ENCODE results near the gene DLX2. TPM values are rescaled to one million over a fixed set of nuclear protein-coding genes. Genes with fewer than 3 reads are reported as not detected.
A peak's percentile ranks its signal among the peaks of the same experiment; 100 is the strongest.
"Not testable (repeated sequence)": the region's sequence is repeated elsewhere in the genome, so short reads cannot be mapped to it uniquely, and the experiment has no call there.

The DLX2 gene
- 0.36 and 0.59 TPM in 2 replicates for total RNA-seq

GRCh38 chr2:172102391-172103359 is at the start of gene DLX2:
TSS of gene DLX2 (minus strand) at chr2:172102900. CDS start at chr2:172102538, 362 bp downstream.
- no peaks in the 10 kb centered on the region for H4K20me1 ChIP-seq (ENCODE audit: insufficient read depth, low read length)
- H3K4me3 ChIP-seq (ENCODE audit: insufficient read depth, low read length): peak within 1 kb of the TSS; percentile 87
- no peaks in the 10 kb centered on the region for H3K27me3 ChIP-seq (ENCODE audit: insufficient read depth, low read length)
- peaks cover 24% of the 10 kb centered on the region for H3K79me2 ChIP-seq (ENCODE audit: insufficient read depth, low read length)
- H3K27ac ChIP-seq (ENCODE audit: low read depth, low read length): peak within 1 kb of the TSS; percentile 54
- DNase-seq (ENCODE audit: insufficient read length, low spot score, missing footprints): peak; percentile 98
- peak within 1 kb of the TSS; percentile 94 for H2AFZ ChIP-seq (ENCODE audit: low read length)
- H3K4me1 ChIP-seq (ENCODE audit: insufficient read depth, low read length): peaks cover 44% of the 10 kb centered on the region
- peak within 1 kb of the TSS; percentile 99 for H3K4me2 ChIP-seq (ENCODE audit: insufficient read depth, low read length)
- no peaks in the 10 kb centered on the region for H3K9me3 ChIP-seq (ENCODE audit: low read depth, low read length)
- H3K36me3 ChIP-seq (ENCODE audit: insufficient read depth, low read length): peaks cover 6% of the 10 kb centered on the region
- TF ChIP-seq CTCF (IDR thresholded peaks at IDR 0.05; ENCODE audit: extremely low read depth, low read depth, low read length): no peak

- Histone ChIP-seq H3K36me3 (ENCODE audit: insufficient read depth, low read length) (no peaks in the 10 kb centered on the region), H3K27ac (ENCODE audit: low read depth, low read length) (no peak overlapping the region), H3K27me3 (ENCODE audit: insufficient read depth, low read length) (peaks cover 6% of the 10 kb centered on the region), H3K4me2 (ENCODE audit: insufficient read depth, low read length) (peak overlapping the region; percentile 72), H4K20me1 (ENCODE audit: insufficient read depth, low read length) (no peaks in the 10 kb centered on the region), H3K9me3 (ENCODE audit: low read depth, low read length) (no peaks in the 10 kb centered on the region), H2AFZ (ENCODE audit: low read length) (peak overlapping the region; percentile 51), H3K79me2 (ENCODE audit: insufficient read depth, low read length) (no peaks in the 10 kb centered on the region), H3K4me1 (ENCODE audit: insufficient read depth, low read length) (no peaks in the 10 kb centered on the region), H3K4me3 (ENCODE audit: insufficient read depth, low read length) (peak overlapping the region; percentile 35)
- no peak for TF ChIP-seq CTCF (IDR thresholded peaks at IDR 0.05; ENCODE audit: extremely low read depth, low read depth, low read length)
- DNase-seq (ENCODE audit: insufficient read length, low spot score, missing footprints): peak; percentile 79
Observed at GRCh38 chr2:172147944-172148650, 45.4 kb upstream of the DLX2 start.

GRCh38 chr2:172143817-172144216 is 41.1 kb upstream of the DLX2 start:
- Histone ChIP-seq H4K20me1 (ENCODE audit: insufficient read depth, low read length) (no peaks in the 10 kb centered on the region), H3K27me3 (ENCODE audit: insufficient read depth, low read length) (peaks cover 6% of the 10 kb centered on the region), H3K4me2 (ENCODE audit: insufficient read depth, low read length) (no peak overlapping the region), H3K36me3 (ENCODE audit: insufficient read depth, low read length) (no peaks in the 10 kb centered on the region), H3K9me3 (ENCODE audit: low read depth, low read length) (no peaks in the 10 kb centered on the region), H3K27ac (ENCODE audit: low read depth, low read length) (no peak overlapping the region), H3K4me3 (ENCODE audit: insufficient read depth, low read length) (no peak overlapping the region), H3K79me2 (ENCODE audit: insufficient read depth, low read length) (no peaks in the 10 kb centered on the region), H2AFZ (ENCODE audit: low read length) (no peak overlapping the region), H3K4me1 (ENCODE audit: insufficient read depth, low read length) (no peaks in the 10 kb centered on the region)
- TF ChIP-seq CTCF (IDR thresholded peaks at IDR 0.05; ENCODE audit: extremely low read depth, low read depth, low read length): no peak
- DNase-seq (ENCODE audit: insufficient read length, low spot score, missing footprints): peak; percentile 27

GRCh38 chr2:172138727-172139126 is 36.0 kb upstream of the DLX2 start:
- H3K4me1 ChIP-seq (ENCODE audit: insufficient read depth, low read length); H4K20me1 ChIP-seq (ENCODE audit: insufficient read depth, low read length); DNase-seq (ENCODE audit: insufficient read length, low spot score, missing footprints); H3K79me2 ChIP-seq (ENCODE audit: insufficient read depth, low read length); H3K36me3 ChIP-seq (ENCODE audit: insufficient read depth, low read length); H3K4me2 ChIP-seq (ENCODE audit: insufficient read depth, low read length); H3K4me3 ChIP-seq (ENCODE audit: insufficient read depth, low read length); H2AFZ ChIP-seq (ENCODE audit: low read length); H3K9me3 ChIP-seq (ENCODE audit: low read depth, low read length); H3K27me3 ChIP-seq (ENCODE audit: insufficient read depth, low read length); H3K27ac ChIP-seq (ENCODE audit: low read depth, low read length): not testable (repeated sequence)

All from osteoblast (primary cell).